ENCODE measurements around the gene ANKDD1B.
"Not testable (repeated sequence)": the region's sequence is repeated elsewhere in the genome, so short reads cannot be mapped to it uniquely, and the experiment has no call there.

ANKDD1B gene

GRCh38 chr5:75611311-75612225, at the start of gene ANKDD1B:
TSS of gene ANKDD1B (plus strand) at chr5:75611453. CDS start at chr5:75611635, 182 bp downstream.
- DNase-seq (ENCODE audit: low read depth), result no peak

GRCh38 chr5:75565991-75566709, 45.1 kb upstream of the ANKDD1B start:
- DNase-seq (ENCODE audit: low read depth), result not testable (repeated sequence)

DNA sequence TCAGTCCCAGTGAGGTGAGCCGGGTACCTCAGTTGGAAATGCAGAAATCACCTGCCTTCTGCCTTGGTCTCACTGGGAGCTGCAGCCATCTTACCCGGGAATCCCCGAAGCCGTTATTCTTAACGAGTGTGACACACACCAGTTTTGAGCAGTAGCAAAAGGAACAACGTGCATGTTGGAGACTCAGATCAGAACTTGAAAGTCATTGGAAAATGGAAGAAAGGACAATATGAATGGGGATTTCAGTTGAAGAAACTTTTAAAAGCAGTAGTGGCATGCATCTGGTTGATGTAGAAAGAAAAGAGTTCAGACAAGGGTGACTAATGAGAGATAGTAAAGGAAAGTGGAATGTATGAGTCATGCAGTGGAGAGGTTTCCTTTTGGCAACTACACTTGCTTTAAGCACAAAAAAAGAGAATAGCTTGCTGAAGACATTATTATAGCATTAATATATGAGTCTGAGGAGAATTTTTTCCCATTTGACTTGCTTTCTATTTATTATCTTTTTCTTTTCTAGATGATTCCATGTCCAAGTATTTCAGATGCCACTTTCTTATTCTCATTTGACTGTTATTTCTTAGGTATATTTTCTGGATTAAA, 44.4 kb upstream of the ANKDD1B start:
- peak; percentile 82 for DNase-seq (ENCODE audit: low read depth)

GRCh38 chr5:75567710-75568109, 43.5 kb upstream of the ANKDD1B start:
- DNase-seq (ENCODE audit: low read depth), result no peak

GRCh38 chr5:75568202-75568601, 43.1 kb upstream of the ANKDD1B start:
- no peak for DNase-seq (ENCODE audit: low read depth)

GRCh38 chr5:75571547-75571946, 39.7 kb upstream of the ANKDD1B start:
- no peak for DNase-seq (ENCODE audit: low read depth)

DNA sequence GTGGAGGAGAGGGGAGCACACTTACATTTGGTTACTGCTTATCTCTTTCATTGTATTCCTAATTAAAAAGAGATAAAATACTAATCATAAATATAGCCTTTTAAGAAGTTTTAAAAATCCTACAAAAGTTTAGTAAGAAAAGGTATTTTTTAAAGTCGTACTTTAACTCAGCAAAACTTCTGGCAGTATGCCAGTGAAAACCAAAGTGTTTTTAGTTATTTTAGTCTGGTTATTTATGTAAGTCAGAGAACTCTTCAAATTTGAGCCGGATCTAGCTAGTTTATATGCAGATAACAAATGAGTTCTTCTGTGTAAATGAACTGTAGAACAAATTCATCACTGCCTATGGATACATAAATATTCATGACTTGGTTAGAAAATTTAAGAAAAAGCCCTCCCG, 36.5 kb upstream of the ANKDD1B start:
- DNase-seq (ENCODE audit: low read depth), result no peak

DNA sequence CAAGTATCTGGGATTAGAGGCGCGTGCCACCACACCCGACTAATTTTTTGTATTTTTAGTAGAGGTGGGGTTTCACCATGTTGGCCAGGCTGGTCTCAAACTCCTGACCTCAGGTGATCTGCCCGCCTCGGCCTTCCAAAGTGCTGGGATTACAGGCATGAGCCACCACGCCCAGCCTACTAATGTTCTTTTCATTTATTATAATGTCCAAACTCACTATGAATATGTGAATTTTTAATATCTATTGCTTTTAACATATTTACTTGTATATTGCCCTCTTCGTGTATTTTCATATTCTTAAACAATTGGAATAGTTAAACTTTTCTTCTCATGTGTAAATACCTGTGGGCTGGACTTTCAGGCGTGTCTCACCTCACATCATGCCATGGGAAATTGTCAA, 33.0 kb upstream of the ANKDD1B start:
- not testable (repeated sequence) for DNase-seq (ENCODE audit: low read depth)

DNA sequence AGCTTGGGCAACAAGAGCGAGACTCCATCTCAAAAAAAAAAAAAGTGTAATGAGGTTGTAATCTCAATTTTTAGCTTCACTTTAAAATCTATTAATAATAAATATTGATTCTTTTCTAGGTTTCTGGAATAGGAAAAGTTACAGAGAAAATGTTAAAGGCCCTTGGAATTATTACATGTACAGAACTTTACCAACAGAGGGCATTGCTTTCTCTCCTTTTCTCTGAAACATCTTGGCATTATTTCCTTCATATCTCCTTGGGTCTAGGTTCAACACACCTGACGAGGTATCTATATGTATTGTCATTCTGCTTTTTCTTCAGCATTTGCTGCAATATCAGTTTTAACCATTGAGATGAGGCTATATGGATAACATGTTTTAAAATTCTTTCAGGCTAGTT, 26.6 kb upstream of the ANKDD1B start:
- no peak for DNase-seq (ENCODE audit: low read depth)

DNA sequence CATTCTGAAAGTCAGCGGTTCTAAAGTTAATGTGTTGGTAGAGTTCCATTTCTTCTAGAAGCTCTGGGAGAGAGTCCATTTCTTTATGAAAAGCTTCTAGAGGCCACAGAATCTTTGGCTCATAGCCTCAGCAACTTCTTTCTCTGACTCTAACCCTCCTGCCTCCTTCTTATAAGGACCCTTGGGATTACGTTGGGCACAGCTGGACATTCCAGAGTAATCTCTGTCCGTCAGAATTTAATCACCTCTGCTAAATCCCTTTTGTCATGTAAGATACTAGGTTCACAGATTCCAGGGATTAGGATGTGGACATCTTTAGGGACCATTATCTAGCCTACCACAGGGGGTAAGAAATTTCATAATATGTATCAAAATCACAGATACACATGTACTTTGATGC, 22.6 kb upstream of the ANKDD1B start:
- no peak for DNase-seq (ENCODE audit: low read depth)

GRCh38 chr5:75600535-75600934, 10.7 kb upstream of the ANKDD1B start:
- DNase-seq (ENCODE audit: low read depth), result no peak

GRCh38 chr5:75601567-75601966, 9.7 kb upstream of the ANKDD1B start:
- no peak for DNase-seq (ENCODE audit: low read depth)

DNA sequence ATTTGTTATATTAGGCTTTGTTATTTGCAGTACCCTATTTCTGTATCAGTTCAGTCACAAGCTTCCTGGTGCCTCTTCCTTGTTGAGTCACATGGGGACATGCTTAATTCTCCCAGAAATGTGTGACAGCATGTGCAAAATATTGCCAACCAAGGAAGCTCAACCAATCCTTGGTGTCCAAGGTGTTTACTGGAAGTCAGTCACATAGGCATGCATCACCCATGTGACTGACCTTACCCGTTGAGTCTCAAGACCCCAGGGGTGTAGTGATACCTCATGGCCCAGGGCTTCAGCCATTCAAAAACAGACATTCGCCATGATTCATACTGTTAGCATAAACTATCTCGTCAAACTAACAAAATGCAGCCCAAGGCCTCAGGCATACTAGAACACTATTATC, 9.3 kb upstream of the ANKDD1B start:
- DNase-seq (ENCODE audit: low read depth), result no peak

DNA sequence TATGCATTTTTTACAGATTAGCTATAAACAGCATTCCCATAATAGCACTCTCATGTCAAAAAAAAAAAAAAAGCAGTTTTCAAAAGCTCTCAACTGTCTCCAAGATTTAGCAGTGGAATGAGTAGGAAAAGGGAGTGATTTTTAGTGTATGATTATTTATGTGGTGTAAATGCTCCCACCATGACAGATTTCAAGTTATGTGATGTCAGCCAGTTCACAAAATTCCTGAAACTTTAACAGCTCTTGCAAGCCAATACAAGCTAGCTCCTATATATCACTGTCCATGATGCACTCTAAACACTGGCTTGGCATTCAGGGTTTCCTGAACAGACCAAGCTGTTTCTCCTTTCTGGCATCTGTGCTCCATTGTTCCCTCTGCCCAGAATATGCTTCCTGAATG, 7.9 kb upstream of the ANKDD1B start:
- no peak for DNase-seq (ENCODE audit: low read depth)

- DNase-seq (ENCODE audit: low read depth), result no peak
Observed at GRCh38 chr5:75603821-75604220, 7.4 kb upstream of the ANKDD1B start.

- not testable (repeated sequence) for DNase-seq (ENCODE audit: low read depth)
Observed at GRCh38 chr5:75607341-75607740, 3.9 kb upstream of the ANKDD1B start.

- DNase-seq (ENCODE audit: low read depth), result no peak
Observed at GRCh38 chr5:75608870-75609269, 2.4 kb upstream of the ANKDD1B start.

GRCh38 chr5:75610201-75610600, 1.1 kb upstream of the ANKDD1B start:
- no peak for DNase-seq (ENCODE audit: low read depth)

DNA sequence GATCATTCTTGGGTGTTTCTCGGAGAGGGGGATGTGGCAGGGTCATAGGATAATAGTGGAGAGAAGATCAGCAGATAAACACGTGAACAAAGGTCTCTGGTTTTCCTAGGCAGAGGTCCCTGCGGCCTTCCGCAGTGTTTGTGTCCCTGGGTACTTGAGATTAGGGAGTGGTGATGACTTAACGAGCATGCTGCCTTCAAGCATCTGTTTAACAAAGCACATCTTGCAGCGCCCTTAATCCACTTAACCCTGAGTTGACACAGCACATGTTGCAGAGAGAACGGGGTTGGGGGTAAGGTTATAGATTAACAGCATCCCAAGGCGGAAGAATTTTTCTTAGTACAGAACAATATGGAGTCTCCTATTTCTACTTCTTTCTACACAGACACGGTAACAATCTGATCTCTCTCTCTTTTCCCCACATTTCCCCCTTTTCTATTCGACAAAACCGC, 368 bp upstream of the ANKDD1B start:
- not testable (repeated sequence) for DNase-seq (ENCODE audit: low read depth)

DNA sequence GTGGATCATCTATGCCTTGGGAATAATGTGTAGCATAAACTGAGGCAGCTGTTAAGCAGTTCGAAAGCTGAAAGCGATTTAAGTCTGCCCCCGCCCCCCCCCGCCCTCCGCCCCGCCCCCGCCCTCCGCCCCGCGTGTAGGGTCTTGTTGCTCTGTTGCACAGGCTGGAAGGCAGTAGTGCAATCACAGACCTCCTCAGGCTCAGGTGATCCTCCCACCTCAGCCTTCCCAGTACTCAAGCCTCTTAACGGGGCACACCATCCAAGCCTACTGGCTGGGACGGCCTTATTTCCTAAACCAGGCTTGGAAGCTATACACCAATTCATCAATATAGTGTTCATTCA, 945 bp downstream of the ANKDD1B start:
- DNase-seq (ENCODE audit: low read depth), result no peak

DNA sequence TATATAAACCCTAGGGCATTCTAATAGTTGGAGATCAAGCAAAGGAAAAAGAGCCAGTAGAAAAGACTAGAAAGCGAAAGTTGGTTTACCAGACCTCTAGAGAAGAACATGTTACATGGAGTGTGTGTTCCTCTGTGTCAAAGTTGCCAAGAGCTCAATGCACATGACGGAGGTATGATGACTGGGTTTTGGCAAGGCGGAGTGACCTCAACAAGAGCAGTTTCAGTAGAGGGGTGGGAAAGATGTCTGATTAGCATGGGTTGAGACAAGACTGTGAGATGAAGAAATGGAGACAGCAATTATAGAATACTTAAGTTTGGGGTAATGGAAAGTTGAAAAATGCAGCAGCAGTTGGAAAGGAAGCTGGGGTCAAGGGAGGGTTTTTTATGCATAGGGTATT, 1.6 kb downstream of the ANKDD1B start:
- DNase-seq (ENCODE audit: low read depth), result no peak

DNA sequence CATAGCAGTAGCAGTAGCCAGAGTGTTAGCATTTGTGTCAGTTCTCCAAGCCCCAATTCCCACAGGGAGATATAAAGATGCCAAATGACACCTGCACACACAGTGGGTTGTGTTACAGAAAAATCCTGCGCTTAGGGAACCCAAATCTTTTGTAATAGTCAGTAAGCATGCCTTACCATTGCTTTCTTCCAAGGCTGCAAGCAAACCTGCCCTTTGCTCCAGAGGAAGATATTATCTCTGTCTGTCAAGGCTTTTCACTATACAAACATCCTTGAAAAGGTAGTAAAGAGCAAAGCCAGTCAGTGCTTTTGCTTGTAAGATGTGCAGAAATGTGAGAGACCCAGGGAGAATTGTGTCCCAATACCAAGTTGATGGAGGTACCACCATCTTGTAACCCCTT, 2.9 kb downstream of the ANKDD1B start:
- no peak for DNase-seq (ENCODE audit: low read depth)

DNA sequence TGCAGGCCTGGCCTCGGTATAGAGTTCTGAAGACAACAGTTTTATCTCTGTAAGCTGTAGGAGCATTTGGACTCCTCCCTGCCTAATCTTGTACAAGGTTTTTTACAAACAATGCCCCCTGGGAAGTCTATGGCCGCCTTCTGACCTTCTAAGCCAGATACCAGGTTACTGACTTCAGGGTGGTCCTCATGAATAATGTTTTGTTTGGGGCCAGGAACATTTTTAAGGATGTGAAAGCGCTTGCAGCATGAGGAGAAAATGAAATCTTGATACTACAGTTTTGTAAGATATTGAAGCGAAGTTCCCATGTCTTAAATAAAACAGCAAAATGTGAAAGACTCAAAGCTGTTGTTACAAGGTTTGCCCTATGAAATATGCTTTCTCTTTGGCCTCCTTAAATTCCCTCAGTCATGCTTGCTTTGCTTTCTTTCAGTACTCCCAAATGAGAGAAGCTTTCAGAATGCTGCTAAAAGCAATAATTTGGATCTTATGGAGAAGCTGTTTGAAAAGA, 5.2 kb downstream of the ANKDD1B start:
- no peak for DNase-seq (ENCODE audit: low read depth)

All from fibroblast of gingiva (primary cell).